MM.1S (cell line): ENCODE results near the gene ASIC2.

ENCODE experiments used
- EZH2 ChIP-seq: fragments of 300-600 bp; sonication (generic); optimal IDR thresholded peaks from 2 replicates; pipeline ENCODE3; 2017; ENCODE audit warnings: low read depth, mild to moderate bottlenecking, antibody characterized with exemption, low read length, mixed read lengths
- TF ChIP-seq, protein P1 (sequence below): fragments of 300-600 bp; sonication (generic); IDR thresholded peaks from 2 replicates; pipeline ENCODE4 v1.5.1; 2016; ENCODE audit warnings: antibody characterized with exemption, low read length, mixed read lengths

DNA sequence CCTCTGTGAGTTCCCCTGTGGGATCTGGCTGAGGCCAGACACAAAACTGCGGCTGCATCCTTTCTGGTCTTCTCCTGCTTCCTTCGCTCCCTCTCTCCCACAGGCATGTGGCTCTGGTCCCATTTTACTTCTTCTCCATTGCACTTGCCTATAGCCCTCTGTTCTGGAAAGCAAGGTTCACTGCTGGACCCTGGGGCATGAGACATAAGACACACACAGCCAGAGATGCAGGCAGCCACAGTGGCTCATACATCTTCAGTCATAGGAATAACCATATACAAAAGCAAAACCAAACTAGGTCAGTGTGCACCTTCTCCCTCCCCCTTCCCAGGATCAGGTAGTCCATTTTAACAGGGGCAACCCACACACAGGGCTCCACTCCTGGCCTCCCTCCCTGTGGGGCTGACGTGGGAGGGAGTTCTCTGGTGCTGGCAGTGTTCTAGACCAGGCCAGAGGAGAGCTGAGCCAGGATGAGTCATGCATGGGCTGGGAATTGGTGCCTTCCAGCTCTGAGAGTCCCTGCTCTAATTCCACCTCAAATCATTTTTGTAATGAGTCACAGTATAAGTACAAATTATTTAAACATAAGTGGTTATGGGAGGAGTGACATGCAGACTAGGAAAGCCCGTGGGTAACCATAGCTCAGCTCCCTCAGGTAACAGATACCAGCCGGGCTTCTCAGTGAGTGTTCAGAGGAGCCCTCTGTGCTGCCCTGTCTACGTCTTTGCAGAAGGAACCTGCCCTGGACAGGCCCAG lies 58.0 kb downstream of the ASIC2 start:
- TF ChIP-seq, protein P1, sequence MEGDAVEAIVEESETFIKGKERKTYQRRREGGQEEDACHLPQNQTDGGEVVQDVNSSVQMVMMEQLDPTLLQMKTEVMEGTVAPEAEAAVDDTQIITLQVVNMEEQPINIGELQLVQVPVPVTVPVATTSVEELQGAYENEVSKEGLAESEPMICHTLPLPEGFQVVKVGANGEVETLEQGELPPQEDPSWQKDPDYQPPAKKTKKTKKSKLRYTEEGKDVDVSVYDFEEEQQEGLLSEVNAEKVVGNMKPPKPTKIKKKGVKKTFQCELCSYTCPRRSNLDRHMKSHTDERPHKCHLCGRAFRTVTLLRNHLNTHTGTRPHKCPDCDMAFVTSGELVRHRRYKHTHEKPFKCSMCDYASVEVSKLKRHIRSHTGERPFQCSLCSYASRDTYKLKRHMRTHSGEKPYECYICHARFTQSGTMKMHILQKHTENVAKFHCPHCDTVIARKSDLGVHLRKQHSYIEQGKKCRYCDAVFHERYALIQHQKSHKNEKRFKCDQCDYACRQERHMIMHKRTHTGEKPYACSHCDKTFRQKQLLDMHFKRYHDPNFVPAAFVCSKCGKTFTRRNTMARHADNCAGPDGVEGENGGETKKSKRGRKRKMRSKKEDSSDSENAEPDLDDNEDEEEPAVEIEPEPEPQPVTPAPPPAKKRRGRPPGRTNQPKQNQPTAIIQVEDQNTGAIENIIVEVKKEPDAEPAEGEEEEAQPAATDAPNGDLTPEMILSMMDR, result no peak
- no peak for TF ChIP-seq EZH2
